ENCODE results near the gene TEX36. TPM values are rescaled to one million over a fixed set of nuclear protein-coding genes. Genes with fewer than 3 reads are reported as not detected.

TEX36 gene
- polyA plus RNA-seq, 1 of the 3 experiments (the other 2 are of a cell fraction) = not detected

GRCh38 chr10:125726914-125727313 is 44.0 kb upstream of the TEX36 start:
- H3K4me2 ChIP-seq = no peak overlapping the region
- H3K27me3 ChIP-seq (ENCODE audit: insufficient read depth) = no peaks in the 10 kb centered on the region
- H3K36me3 ChIP-seq (replicated peaks in 1 of 2; ENCODE audit: control insufficient read depth in 1 of 2, insufficient read depth in 2 of 2, low read length in 1 of 2) = peaks cover 93 to 99% of the 10 kb centered on the region in 2 experiments
- no peak overlapping the region for H3K4me3 ChIP-seq (ENCODE audit: low read depth in 2 of 2, low read length in 1 of 2)
- no peaks in the 10 kb centered on the region; a peak in 1 of 4 replicates for H3K4me1 ChIP-seq (ENCODE audit: control insufficient read depth in 1 of 2, insufficient read depth in 2 of 2, low read depth in 1 of 2, low read length in 1 of 2)
- no peaks in the 10 kb centered on the region for H4K20me1 ChIP-seq (ENCODE audit: insufficient read depth)
- DNase-seq = no peak
- CTCF ChIA-PET = no interaction called here
- H3K27ac ChIP-seq (ENCODE audit: low read depth in 2 of 2, low read length in 1 of 2) = no peak overlapping the region
- H2AFZ ChIP-seq (ENCODE audit: low read depth) = no peak overlapping the region
- POLR2A ChIA-PET = no interaction called here
- TF ChIP-seq SIN3A (IDR thresholded peaks at IDR 0.05; ENCODE audit: borderline replicate concordance, low read depth, low read length) (no peak), MXI1 (IDR thresholded peaks at IDR 0.05; ENCODE audit: low read depth, low read length) (no peak), USF1 (IDR thresholded peaks at IDR 0.05; ENCODE audit: borderline replicate concordance, low read depth) (no peak), USF2 (IDR thresholded peaks at IDR 0.05; ENCODE audit: borderline replicate concordance, low read depth, low read length) (no peak), POLR2AphosphoS5 (IDR thresholded peaks at IDR 0.05; ENCODE audit: low read depth, low read length) (no peak), RCOR1 (IDR thresholded peaks at IDR 0.05; ENCODE audit: low read length) (no peak), GATA2 (CRISPR knock-in tag; IDR thresholded peaks at IDR 0.05) (no peak), EP300 (IDR thresholded peaks at IDR 0.05; ENCODE audit: borderline replicate concordance in 1 of 2, low read depth in 1 of 2, low read length in 1 of 2) (no peak), TAF1 (IDR thresholded peaks at IDR 0.05; ENCODE audit: borderline replicate concordance, low read depth, low read length) (no peak)
- TF ChIP-seq, protein P1, sequence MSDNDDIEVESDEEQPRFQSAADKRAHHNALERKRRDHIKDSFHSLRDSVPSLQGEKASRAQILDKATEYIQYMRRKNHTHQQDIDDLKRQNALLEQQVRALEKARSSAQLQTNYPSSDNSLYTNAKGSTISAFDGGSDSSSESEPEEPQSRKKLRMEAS (IDR thresholded peaks at IDR 0.05; ENCODE audit: low read depth) = no peak
- H3F3A ChIP-seq (replicated peaks; ENCODE audit: insufficient read depth) = no peaks in the 10 kb centered on the region
- H3K9me3 ChIP-seq = no peaks in the 10 kb centered on the region
- no peak overlapping the region for H3K9ac ChIP-seq
- H3K9me2 ChIP-seq = no peaks in the 10 kb centered on the region
- WGBS (ENCODE audit: low lambda C conversion rate) = 93% methylated on average over 7 of the region's 7 CpGs
- H3K79me2 ChIP-seq (ENCODE audit: insufficient read depth) = peaks cover 5% of the 10 kb centered on the region; the same call in 1 of the 2 replicates

DNA sequence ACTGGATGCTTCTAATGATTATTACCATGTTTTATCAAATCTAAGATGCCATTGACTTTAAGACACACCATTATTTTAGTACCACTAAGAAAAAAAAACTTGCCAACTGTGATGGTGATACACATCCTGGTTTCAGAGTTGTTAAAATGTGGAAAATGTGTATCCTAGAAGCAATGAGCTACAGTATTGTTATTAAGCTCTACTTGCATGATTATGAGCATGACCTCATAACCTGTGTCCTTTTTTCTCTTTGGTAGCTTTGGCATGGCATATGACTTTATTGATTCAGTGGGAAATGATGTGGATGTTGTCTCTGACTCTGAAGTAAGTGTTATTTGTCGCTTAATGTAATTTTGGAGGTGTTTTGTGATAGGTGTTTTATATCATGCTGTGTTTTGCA is 39.8 kb upstream of the TEX36 start:
- H3K4me2 ChIP-seq = no peak overlapping the region
- no peak for DNase-seq
- WGBS (ENCODE audit: low lambda C conversion rate) = 100% methylated on average over 1 of the region's 1 CpG
- H3K9me2 ChIP-seq = no peaks in the 10 kb centered on the region
- peaks cover 28% of the 10 kb centered on the region for H3K79me2 ChIP-seq (ENCODE audit: insufficient read depth)
- ChIA-PET POLR2A (no interaction called here), CTCF (no interaction called here)
- peaks cover 4% of the 10 kb centered on the region for H3F3A ChIP-seq (replicated peaks; ENCODE audit: insufficient read depth)
- no peaks in the 10 kb centered on the region for H4K20me1 ChIP-seq (ENCODE audit: insufficient read depth)
- no peaks in the 10 kb centered on the region for H3K27me3 ChIP-seq (ENCODE audit: insufficient read depth)
- no peak overlapping the region for H2AFZ ChIP-seq (ENCODE audit: low read depth)
- H3K9me3 ChIP-seq = no peaks in the 10 kb centered on the region
- H3K4me1 ChIP-seq (ENCODE audit: control insufficient read depth in 1 of 2, insufficient read depth in 2 of 2, low read depth in 1 of 2, low read length in 1 of 2) = peaks cover 0 to 6% of the 10 kb centered on the region in 2 experiments; a peak in 2 of 4 replicates
- no peak overlapping the region for H3K27ac ChIP-seq (ENCODE audit: low read depth in 2 of 2, low read length in 1 of 2)
- TF ChIP-seq NFIC (IDR thresholded peaks at IDR 0.05; ENCODE audit: borderline replicate concordance) = no peak
- no peak for TF ChIP-seq TEAD4 (IDR thresholded peaks at IDR 0.05; ENCODE audit: borderline replicate concordance, insufficient read depth)
- TF ChIP-seq TAF1 (IDR thresholded peaks at IDR 0.05; ENCODE audit: borderline replicate concordance, low read depth, low read length) = no peak
- TF ChIP-seq MEF2A (IDR thresholded peaks at IDR 0.05; ENCODE audit: borderline replicate concordance, low read depth) = no peak
- no peak overlapping the region for H3K9ac ChIP-seq
- no peak overlapping the region for H3K4me3 ChIP-seq (ENCODE audit: low read depth in 2 of 2, low read length in 1 of 2)
- H3K36me3 ChIP-seq (replicated peaks in 1 of 2; ENCODE audit: control insufficient read depth in 1 of 2, insufficient read depth in 2 of 2, low read length in 1 of 2) = peaks cover 62 to 68% of the 10 kb centered on the region in 2 experiments
